ENCODE data around the gene TAF4. TPM values are rescaled to one million over a fixed set of nuclear protein-coding genes. Genes with fewer than 3 reads are reported as not detected.

TAF4 gene
- total and polyA plus RNA-seq, 2 of the 13 experiments (the other 11 are each of a cell fraction or from before 2014, with no cell fraction given): 5.9 to 12.0 TPM

DNA sequence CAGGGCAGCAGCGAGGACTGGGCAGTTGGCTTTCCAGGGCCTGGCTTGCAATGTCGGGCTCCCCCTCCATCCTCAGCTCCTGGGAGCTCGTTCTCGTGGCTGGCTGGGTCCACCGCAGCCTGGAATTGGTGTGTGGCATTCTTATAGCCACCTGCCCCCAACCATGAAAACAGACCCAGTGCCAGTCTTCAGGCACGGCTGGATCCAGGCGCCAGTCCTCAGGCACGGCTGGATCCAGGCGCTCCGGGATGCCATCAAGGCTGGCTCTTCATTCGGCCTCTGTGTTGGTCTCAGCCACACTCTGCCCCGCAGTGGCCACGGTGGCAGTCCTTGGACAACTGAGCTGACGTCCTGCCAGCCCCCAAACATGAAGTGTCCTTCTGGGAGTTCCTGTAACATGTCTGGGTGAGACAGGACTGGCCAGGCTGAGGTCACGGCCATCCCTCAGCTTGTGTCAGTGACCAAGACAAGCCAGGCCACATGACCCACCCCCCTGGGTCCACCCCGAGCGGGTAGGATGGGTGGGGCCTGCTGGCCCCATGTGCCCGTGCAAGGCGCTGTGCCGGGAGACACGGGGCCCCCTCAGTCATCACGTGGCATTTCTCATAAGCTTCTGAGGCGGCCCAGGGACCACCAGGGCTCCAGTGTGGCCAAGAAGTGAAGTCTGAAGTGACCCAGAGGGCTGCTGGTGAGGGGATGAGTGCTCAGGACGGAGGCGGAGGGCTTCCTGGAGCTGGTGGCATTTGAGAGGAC, 99.0 kb downstream of the TAF4 start (continued):
- TF ChIP-seq, protein P1, sequence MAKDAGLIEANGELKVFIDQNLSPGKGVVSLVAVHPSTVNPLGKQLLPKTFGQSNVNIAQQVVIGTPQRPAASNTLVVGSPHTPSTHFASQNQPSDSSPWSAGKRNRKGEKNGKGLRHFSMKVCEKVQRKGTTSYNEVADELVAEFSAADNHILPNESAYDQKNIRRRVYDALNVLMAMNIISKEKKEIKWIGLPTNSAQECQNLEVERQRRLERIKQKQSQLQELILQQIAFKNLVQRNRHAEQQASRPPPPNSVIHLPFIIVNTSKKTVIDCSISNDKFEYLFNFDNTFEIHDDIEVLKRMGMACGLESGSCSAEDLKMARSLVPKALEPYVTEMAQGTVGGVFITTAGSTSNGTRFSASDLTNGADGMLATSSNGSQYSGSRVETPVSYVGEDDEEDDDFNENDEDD (CRISPR knock-in tag; IDR thresholded peaks at IDR 0.05; ENCODE audit: borderline replicate concordance): no peak
- TF ChIP-seq ZNF10 (CRISPR knock-in tag; IDR thresholded peaks at IDR 0.05; ENCODE audit: borderline replicate concordance, low read depth) (no peak), ZNF598 (CRISPR knock-in tag; IDR thresholded peaks at IDR 0.05; ENCODE audit: borderline replicate concordance) (no peak), HDAC6 (IDR thresholded peaks at IDR 0.05; ENCODE audit: low read depth, low read length) (no peak), GZF1 (CRISPR knock-in tag; IDR thresholded peaks at IDR 0.05) (no peak), ZNF660 (CRISPR knock-in tag; IDR thresholded peaks at IDR 0.05; ENCODE audit: borderline replicate concordance, low read depth) (no peak), PHF21A (CRISPR knock-in tag; IDR thresholded peaks at IDR 0.05) (no peak), JDP2 (CRISPR knock-in tag; IDR thresholded peaks at IDR 0.05; ENCODE audit: borderline replicate concordance) (no peak)
- TF ChIP-seq, protein P2, sequence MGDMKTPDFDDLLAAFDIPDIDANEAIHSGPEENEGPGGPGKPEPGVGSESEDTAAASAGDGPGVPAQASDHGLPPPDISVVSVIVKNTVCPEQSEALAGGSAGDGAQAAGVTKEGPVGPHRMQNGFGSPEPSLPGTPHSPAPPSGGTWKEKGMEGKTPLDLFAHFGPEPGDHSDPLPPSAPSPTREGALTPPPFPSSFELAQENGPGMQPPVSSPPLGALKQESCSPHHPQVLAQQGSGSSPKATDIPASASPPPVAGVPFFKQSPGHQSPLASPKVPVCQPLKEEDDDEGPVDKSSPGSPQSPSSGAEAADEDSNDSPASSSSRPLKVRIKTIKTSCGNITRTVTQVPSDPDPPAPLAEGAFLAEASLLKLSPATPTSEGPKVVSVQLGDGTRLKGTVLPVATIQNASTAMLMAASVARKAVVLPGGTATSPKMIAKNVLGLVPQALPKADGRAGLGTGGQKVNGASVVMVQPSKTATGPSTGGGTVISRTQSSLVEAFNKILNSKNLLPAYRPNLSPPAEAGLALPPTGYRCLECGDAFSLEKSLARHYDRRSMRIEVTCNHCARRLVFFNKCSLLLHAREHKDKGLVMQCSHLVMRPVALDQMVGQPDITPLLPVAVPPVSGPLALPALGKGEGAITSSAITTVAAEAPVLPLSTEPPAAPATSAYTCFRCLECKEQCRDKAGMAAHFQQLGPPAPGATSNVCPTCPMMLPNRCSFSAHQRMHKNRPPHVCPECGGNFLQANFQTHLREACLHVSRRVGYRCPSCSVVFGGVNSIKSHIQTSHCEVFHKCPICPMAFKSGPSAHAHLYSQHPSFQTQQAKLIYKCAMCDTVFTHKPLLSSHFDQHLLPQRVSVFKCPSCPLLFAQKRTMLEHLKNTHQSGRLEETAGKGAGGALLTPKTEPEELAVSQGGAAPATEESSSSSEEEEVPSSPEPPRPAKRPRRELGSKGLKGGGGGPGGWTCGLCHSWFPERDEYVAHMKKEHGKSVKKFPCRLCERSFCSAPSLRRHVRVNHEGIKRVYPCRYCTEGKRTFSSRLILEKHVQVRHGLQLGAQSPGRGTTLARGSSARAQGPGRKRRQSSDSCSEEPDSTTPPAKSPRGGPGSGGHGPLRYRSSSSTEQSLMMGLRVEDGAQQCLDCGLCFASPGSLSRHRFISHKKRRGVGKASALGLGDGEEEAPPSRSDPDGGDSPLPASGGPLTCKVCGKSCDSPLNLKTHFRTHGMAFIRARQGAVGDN (CRISPR knock-in tag; IDR thresholded peaks at IDR 0.05): peak; percentile 72
- TF ChIP-seq, protein P3, sequence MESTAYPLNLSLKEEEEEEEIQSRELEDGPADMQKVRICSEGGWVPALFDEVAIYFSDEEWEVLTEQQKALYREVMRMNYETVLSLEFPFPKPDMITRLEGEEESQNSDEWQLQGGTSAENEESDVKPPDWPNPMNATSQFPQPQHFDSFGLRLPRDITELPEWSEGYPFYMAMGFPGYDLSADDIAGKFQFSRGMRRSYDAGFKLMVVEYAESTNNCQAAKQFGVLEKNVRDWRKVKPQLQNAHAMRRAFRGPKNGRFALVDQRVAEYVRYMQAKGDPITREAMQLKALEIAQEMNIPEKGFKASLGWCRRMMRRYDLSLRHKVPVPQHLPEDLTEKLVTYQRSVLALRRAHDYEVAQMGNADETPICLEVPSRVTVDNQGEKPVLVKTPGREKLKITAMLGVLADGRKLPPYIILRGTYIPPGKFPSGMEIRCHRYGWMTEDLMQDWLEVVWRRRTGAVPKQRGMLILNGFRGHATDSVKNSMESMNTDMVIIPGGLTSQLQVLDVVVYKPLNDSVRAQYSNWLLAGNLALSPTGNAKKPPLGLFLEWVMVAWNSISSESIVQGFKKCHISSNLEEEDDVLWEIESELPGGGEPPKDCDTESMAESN (CRISPR knock-in tag; conservative IDR thresholded peaks at IDR 0.05): no peak
- TF ChIP-seq, protein P4, sequence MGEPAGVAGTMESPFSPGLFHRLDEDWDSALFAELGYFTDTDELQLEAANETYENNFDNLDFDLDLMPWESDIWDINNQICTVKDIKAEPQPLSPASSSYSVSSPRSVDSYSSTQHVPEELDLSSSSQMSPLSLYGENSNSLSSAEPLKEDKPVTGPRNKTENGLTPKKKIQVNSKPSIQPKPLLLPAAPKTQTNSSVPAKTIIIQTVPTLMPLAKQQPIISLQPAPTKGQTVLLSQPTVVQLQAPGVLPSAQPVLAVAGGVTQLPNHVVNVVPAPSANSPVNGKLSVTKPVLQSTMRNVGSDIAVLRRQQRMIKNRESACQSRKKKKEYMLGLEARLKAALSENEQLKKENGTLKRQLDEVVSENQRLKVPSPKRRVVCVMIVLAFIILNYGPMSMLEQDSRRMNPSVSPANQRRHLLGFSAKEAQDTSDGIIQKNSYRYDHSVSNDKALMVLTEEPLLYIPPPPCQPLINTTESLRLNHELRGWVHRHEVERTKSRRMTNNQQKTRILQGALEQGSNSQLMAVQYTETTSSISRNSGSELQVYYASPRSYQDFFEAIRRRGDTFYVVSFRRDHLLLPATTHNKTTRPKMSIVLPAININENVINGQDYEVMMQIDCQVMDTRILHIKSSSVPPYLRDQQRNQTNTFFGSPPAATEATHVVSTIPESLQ (CRISPR knock-in tag; conservative IDR thresholded peaks at IDR 0.05): no peak
- TF ChIP-seq, protein P5, sequence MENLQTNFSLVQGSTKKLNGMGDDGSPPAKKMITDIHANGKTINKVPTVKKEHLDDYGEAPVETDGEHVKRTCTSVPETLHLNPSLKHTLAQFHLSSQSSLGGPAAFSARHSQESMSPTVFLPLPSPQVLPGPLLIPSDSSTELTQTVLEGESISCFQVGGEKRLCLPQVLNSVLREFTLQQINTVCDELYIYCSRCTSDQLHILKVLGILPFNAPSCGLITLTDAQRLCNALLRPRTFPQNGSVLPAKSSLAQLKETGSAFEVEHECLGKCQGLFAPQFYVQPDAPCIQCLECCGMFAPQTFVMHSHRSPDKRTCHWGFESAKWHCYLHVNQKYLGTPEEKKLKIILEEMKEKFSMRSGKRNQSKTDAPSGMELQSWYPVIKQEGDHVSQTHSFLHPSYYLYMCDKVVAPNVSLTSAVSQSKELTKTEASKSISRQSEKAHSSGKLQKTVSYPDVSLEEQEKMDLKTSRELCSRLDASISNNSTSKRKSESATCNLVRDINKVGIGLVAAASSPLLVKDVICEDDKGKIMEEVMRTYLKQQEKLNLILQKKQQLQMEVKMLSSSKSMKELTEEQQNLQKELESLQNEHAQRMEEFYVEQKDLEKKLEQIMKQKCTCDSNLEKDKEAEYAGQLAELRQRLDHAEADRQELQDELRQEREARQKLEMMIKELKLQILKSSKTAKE (CRISPR knock-in tag; IDR thresholded peaks at IDR 0.05; ENCODE audit: borderline replicate concordance): 0 out of 2 replicates have a peak, but pooled peaks have one; percentile 48
- TF ChIP-seq, protein P6, sequence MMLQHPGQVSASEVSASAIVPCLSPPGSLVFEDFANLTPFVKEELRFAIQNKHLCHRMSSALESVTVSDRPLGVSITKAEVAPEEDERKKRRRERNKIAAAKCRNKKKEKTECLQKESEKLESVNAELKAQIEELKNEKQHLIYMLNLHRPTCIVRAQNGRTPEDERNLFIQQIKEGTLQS (CRISPR knock-in tag; IDR thresholded peaks at IDR 0.05): 0 out of 2 replicates have a peak, but pooled peaks have one; percentile 16
- TF ChIP-seq, protein P7, sequence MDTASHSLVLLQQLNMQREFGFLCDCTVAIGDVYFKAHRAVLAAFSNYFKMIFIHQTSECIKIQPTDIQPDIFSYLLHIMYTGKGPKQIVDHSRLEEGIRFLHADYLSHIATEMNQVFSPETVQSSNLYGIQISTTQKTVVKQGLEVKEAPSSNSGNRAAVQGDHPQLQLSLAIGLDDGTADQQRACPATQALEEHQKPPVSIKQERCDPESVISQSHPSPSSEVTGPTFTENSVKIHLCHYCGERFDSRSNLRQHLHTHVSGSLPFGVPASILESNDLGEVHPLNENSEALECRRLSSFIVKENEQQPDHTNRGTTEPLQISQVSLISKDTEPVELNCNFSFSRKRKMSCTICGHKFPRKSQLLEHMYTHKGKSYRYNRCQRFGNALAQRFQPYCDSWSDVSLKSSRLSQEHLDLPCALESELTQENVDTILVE (CRISPR knock-in tag; IDR thresholded peaks at IDR 0.05): no peak

All from HepG2 (cell line).